Measurements from ENCODE around the gene AAK1.

DNA sequence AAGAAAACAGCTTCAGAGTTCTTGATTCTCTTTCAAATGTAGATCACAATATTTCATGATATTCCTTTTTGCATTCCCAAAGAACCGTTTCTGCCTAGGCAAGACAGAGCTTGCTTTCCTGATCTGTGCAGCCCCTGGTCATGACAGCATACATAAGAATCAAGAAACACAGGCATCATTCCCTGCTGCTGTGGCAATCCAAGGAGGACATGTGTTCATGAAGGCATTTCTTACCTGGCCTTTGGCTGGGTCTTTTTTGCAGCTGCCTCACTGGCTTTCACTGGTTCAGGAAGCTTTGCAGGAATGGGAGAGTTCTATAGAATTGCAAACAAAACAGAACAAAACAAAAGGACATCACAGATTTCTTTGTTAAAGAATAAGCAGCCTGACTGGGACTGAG is 118.7 kb downstream of the AAK1 start:
- TF ChIP-seq POLR2A (IDR thresholded peaks at IDR 0.05) (no peak), CTCF (IDR thresholded peaks at IDR 0.05) (no peak)

Data from body of pancreas (tissue), 4 donors.